ENCODE data around the gene NDST1.

DNA sequence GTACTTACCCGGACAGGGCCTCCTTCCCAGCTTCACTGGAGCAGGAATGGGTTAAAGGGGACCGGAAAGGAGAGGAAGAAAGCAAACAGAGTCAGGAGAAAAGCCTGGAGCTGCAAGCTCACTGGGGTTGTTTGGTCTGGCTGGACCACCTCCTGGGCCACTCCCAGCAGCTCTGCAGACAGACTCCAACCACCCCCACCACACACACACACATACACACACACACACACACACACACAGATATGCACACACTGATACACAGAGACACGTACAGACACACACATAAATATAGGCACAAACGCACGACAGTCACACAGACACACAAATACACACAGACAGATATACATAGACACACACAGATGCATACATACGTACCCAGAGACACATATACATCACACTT lies 97.6 kb downstream of the NDST1 start:
- TF ChIP-seq CTCF (IDR thresholded peaks at IDR 0.05 in 8 of 11, conservative IDR thresholded peaks at IDR 0.05 in 3 of 11) (no peak), POLR2AphosphoS5 (IDR thresholded peaks at IDR 0.05) (no peak), POLR2A (IDR thresholded peaks at IDR 0.05) (no peak)

Data from spleen (tissue), 7 donors.